PC-3 (cell line): ENCODE data around the gene HTR2A. TPM values are rescaled to one million over a fixed set of nuclear protein-coding genes. Genes with fewer than 3 reads are reported as not detected.

Source experiments
- ATAC-seq: fragments of 200-7000 bp; cut with Tn5 transposase; 2 replicates; pipeline ENCODE4 v1.9.1; 2020; ENCODE audit warnings: mild to moderate bottlenecking, moderate library complexity
- BruUV-seq: library from RNA; stranded (reverse); fragments of 400-500 nt; replicated peaks from 2 replicates; lab custom pipeline; 2021; lab: Mats Ljungman, UMichigan
- CTCF ChIA-PET: fragments of 300-600 bp; sonication (Branson Sonifier 250); formaldehyde crosslinking; loops from one replicate; lab custom pipeline; 2022; ENCODE audit warnings: antibody characterized with exemption; lab: Charles Lee
- POLR2A ChIA-PET: fragments of 300-600 bp; sonication (Branson Sonifier 250); formaldehyde crosslinking; loops from one replicate; lab custom pipeline; 2022; ENCODE audit warnings: antibody characterized with exemption; ENCODE audit not compliant: unreplicated experiment; lab: Charles Lee
- DNase-seq: peaks from one replicate; pipeline ENCODE4 v3.0.0-alpha.2; 2015
- H2AFZ ChIP-seq: fragments of 300-600 bp; sonication (generic); 2 replicates; pipeline ENCODE4 v1.6.0; 2016; ENCODE audit warnings: antibody characterized with exemption, low read length
- H3F3A ChIP-seq: fragments of 300-600 bp; sonication (generic); one replicate; pipeline ENCODE4 v1.6.0; 2017; ENCODE audit warnings: antibody characterized with exemption, low read length, control low read depth, mild to moderate bottlenecking; ENCODE audit not compliant: unreplicated experiment
- H3K27ac ChIP-seq: fragments of 300-600 bp; sonication (generic); 2 replicates; pipeline ENCODE4 v1.5.1; 2016; ENCODE audit warnings: mild to moderate bottlenecking, low read length
- H3K27me3 ChIP-seq: fragments of 300-600 bp; sonication (generic); 2 replicates; pipeline ENCODE4 v1.6.1; 2016; ENCODE audit warnings: low read length, mixed read lengths
- H3K36me3 ChIP-seq: fragments of 300-600 bp; sonication (generic); 2 replicates; pipeline ENCODE4 v1.6.1; 2016; ENCODE audit warnings: low read depth, mixed run types, low read length, mixed read lengths
- H3K4me1 ChIP-seq: fragments of 300-600 bp; sonication (generic); 2 replicates; pipeline ENCODE4 v1.5.1; 2016; ENCODE audit warnings: low read length; ENCODE audit not compliant: insufficient read depth
- H3K4me2 ChIP-seq: fragments of 300-600 bp; sonication (generic); 2 replicates; pipeline ENCODE4 v1.6.0; 2016; ENCODE audit warnings: low read length
- H3K4me3 ChIP-seq: fragments of 300-600 bp; sonication (generic); 2 replicates; pipeline ENCODE4 v1.5.1; 2016; ENCODE audit warnings: mild to moderate bottlenecking, low read length, mixed read lengths
- H3K79me2 ChIP-seq: fragments of 300-600 bp; sonication (generic); 2 replicates; pipeline ENCODE4 v1.6.1; 2017; ENCODE audit warnings: low read length, mixed read lengths
- H3K9ac ChIP-seq: fragments of 300-600 bp; sonication (generic); 2 replicates; pipeline ENCODE4 v1.6.0; 2016; ENCODE audit warnings: mild to moderate bottlenecking, low read length
- H3K9me2 ChIP-seq: fragments of 300-600 bp; sonication (generic); replicated peaks from 2 replicates; pipeline ENCODE4 v1.6.1; 2016; ENCODE audit warnings: mixed run types, low read length, mixed read lengths
- H3K9me3 ChIP-seq: fragments of 300-600 bp; sonication (generic); 2 replicates; pipeline ENCODE4 v1.6.1; 2016; ENCODE audit warnings: low read length, mixed read lengths
- H4K20me1 ChIP-seq: fragments of 300-600 bp; sonication (generic); 2 replicates; pipeline ENCODE4 v1.6.1; 2016; ENCODE audit warnings: low read length, mixed read lengths
- CTCF ChIP-seq: fragments of 300-600 bp; sonication (generic); conservative IDR thresholded peaks from 2 replicates; pipeline ENCODE4 v1.5.1; 2017; ENCODE audit warnings: antibody characterized with exemption, low read depth, mild to moderate bottlenecking, low read length
- EZH2 ChIP-seq: fragments of 300-600 bp; sonication (generic); IDR thresholded peaks from one replicate; pipeline ENCODE4 v1.6.1; 2017; ENCODE audit warnings: antibody characterized with exemption, mild to moderate bottlenecking, low read length; ENCODE audit not compliant: unreplicated experiment
- EZH2phosphoT487 ChIP-seq: fragments of 300-600 bp; sonication (generic); IDR thresholded peaks from 2 replicates; pipeline ENCODE4 v1.6.1; 2018; ENCODE audit warnings: mild to moderate bottlenecking, antibody characterized with exemption, low read length, borderline replicate concordance
- intact Hi-C: fragments of 100-400 bp; cut with micrococcal nuclease; formaldehyde crosslinking; loops from 2 replicates; pipeline ENCODE4 v1.9.0; 2023
- total RNA-seq: library from RNA; depleted of rRNA; stranded (reverse); fragments of >200 nt; gene quantifications from 2 replicates; pipeline ENCODE4 v1.2.3, GENCODE V29; 2014

The HTR2A gene
- total RNA-seq, 1 experiment from 2014 or later = 0.04 TPM

GRCh38 chr13:46834657-46835056 is 62.2 kb downstream of the HTR2A start:
- no peak overlapping the region for H3K9ac ChIP-seq
- CTCF ChIA-PET = no interaction called here
- H3K27ac ChIP-seq = no peak overlapping the region
- DNase-seq (no peak), ATAC-seq (no peak)
- no peak overlapping the region for H2AFZ ChIP-seq
- POLR2A ChIA-PET = no interaction called here
- intact Hi-C loops = loop anchor here (5.0 to 10.0 kb wide), 3 partner anchors 58 to 763 kb away; no protein-coding TSS in a partner anchor
- no peaks in the 10 kb centered on the region for H3K4me1 ChIP-seq
- no TSS peak for BruUV-seq
- no peaks in the 10 kb centered on the region for H3K9me2 ChIP-seq
- no peaks in the 10 kb centered on the region for H3F3A ChIP-seq
- H3K4me3 ChIP-seq = no peak overlapping the region
- H3K9me3 ChIP-seq = no peaks in the 10 kb centered on the region
- no peaks in the 10 kb centered on the region for H3K36me3 ChIP-seq
- H3K4me2 ChIP-seq = no peak overlapping the region
- no peaks in the 10 kb centered on the region for H3K27me3 ChIP-seq
- no peaks in the 10 kb centered on the region for H3K79me2 ChIP-seq
- TF ChIP-seq CTCF (no peak), EZH2phosphoT487 (no peak), EZH2 (no peak)
- H4K20me1 ChIP-seq = no peaks in the 10 kb centered on the region

GRCh38 chr13:46831588-46832194 is 65.2 kb downstream of the HTR2A start:
- no peaks in the 10 kb centered on the region for H3K9me3 ChIP-seq
- no peaks in the 10 kb centered on the region for H3F3A ChIP-seq
- POLR2A ChIA-PET = no interaction called here
- H4K20me1 ChIP-seq = no peaks in the 10 kb centered on the region
- H3K79me2 ChIP-seq = no peaks in the 10 kb centered on the region
- H3K4me3 ChIP-seq = no peak overlapping the region
- no peaks in the 10 kb centered on the region for H3K9me2 ChIP-seq
- DNase-seq (peak; percentile 71), ATAC-seq (peak; percentile 54; the same call in 1 of the 2 replicates)
- H3K4me2 ChIP-seq = no peak overlapping the region
- TF ChIP-seq CTCF (peak; percentile 87), EZH2 (no peak), EZH2phosphoT487 (no peak)
- no peak overlapping the region for H3K27ac ChIP-seq
- no peaks in the 10 kb centered on the region for H3K4me1 ChIP-seq
- no peaks in the 10 kb centered on the region for H3K36me3 ChIP-seq
- no peaks in the 10 kb centered on the region for H3K27me3 ChIP-seq
- H3K9ac ChIP-seq = no peak overlapping the region
- H2AFZ ChIP-seq = no peak overlapping the region
- CTCF ChIA-PET = interaction anchor here (0.6 kb wide), 1 partner anchor 767 kb away, joined by 3 read pairs; no protein-coding TSS in a partner anchor
- intact Hi-C loops = loop anchor here (1.0 to 10.0 kb wide), 4 partner anchors 61 to 943 kb away; no protein-coding TSS in a partner anchor
- BruUV-seq = no TSS peak

GRCh38 chr13:46830405-46831005 is 66.3 kb downstream of the HTR2A start:
- Histone ChIP-seq H3K79me2 (no peaks in the 10 kb centered on the region), H3K4me2 (no peak overlapping the region), H3K9ac (no peak overlapping the region), H3F3A (no peaks in the 10 kb centered on the region), H2AFZ (no peak overlapping the region), H3K4me1 (no peaks in the 10 kb centered on the region), H3K9me2 (no peaks in the 10 kb centered on the region), H3K9me3 (no peaks in the 10 kb centered on the region), H3K27ac (no peak overlapping the region), H3K36me3 (no peaks in the 10 kb centered on the region), H4K20me1 (no peaks in the 10 kb centered on the region), H3K27me3 (no peaks in the 10 kb centered on the region), H3K4me3 (no peak overlapping the region)
- TF ChIP-seq EZH2phosphoT487 = no peak
- TF ChIP-seq CTCF = no peak
- no peak for TF ChIP-seq EZH2
- BruUV-seq = no TSS peak
- POLR2A ChIA-PET = no interaction called here
- intact Hi-C loops = loop anchor here (1.0 to 10.0 kb wide), 4 partner anchors 62 to 944 kb away; no protein-coding TSS in a partner anchor
- DNase-seq (no peak), ATAC-seq (no peak)
- CTCF ChIA-PET = no interaction called here
